Panc1 (cell line): ENCODE measurements around the gene OGG1. TPM values are rescaled to one million over a fixed set of nuclear protein-coding genes. Genes with fewer than 3 reads are reported as not detected.

Source experiments
- ATAC-seq: fragments of 200-7000 bp; cut with Tn5 transposase; 2 replicates; pipeline ENCODE4 v1.9.1; 2020; ENCODE audit warnings: mild to moderate bottlenecking, moderate library complexity
- BruUV-seq: library from RNA; stranded (reverse); fragments of 400-500 nt; replicated peaks from 2 replicates; lab custom pipeline; 2021; lab: Mats Ljungman, UMichigan
- CTCF ChIA-PET: fragments of 300-600 bp; sonication (Branson Sonifier 250); formaldehyde crosslinking; loops from one replicate; lab custom pipeline; 2022; ENCODE audit warnings: antibody characterized with exemption; lab: Charles Lee
- POLR2A ChIA-PET: fragments of 300-600 bp; sonication (Branson Sonifier 250); formaldehyde crosslinking; loops from one replicate; lab custom pipeline; 2022; ENCODE audit warnings: antibody characterized with exemption; lab: Charles Lee
- DNase-seq: peaks from one replicate; pipeline ENCODE4 v3.0.0-alpha.2; 2010; ENCODE audit warnings: low read depth, low spot score
- H3K27ac ChIP-seq: 2 replicates; pipeline ENCODE4 v1.5.1; 2011; ENCODE audit warnings: mild to moderate bottlenecking, low read length, inconsistent platforms
- H3K27me3 ChIP-seq: fragments of 200-500 bp; sonication (Bioruptor generic); 2 replicates; pipeline ENCODE4 v1.6.0; 2014; ENCODE audit warnings: low read length, inconsistent platforms; ENCODE audit not compliant: control insufficient read depth, insufficient read depth
- H3K36me3 ChIP-seq: fragments of 200-500 bp; sonication (Bioruptor generic); 2 replicates; pipeline ENCODE4 v1.5.1; 2014; ENCODE audit warnings: inconsistent platforms, mild to moderate bottlenecking, low read length, moderate library complexity; ENCODE audit not compliant: control insufficient read depth, insufficient read depth
- H3K4me1 ChIP-seq: 2 replicates; pipeline ENCODE4 v1.5.1; 2011; ENCODE audit warnings: inconsistent platforms, mild to moderate bottlenecking, low read length, moderate library complexity; ENCODE audit not compliant: control insufficient read depth, insufficient read depth
- H3K4me3 ChIP-seq, 2 experiments: 2 replicates each; pipeline ENCODE4 v1.5.1; 2011 to 2012; ENCODE audit warnings: low read depth in 2 of 2, low read length in 2 of 2, mild to moderate bottlenecking in 2 of 2, inconsistent platforms in 1 of 2, moderate library complexity in 1 of 2
- H3K9me3 ChIP-seq: fragments of 200-500 bp; sonication (Bioruptor generic); 2 replicates; pipeline ENCODE4 v1.5.1; 2014; ENCODE audit warnings: low read depth, mild to moderate bottlenecking, inconsistent platforms, low read length, moderate library complexity; ENCODE audit not compliant: control insufficient read depth, insufficient read depth
- POLR2AphosphoS5 ChIP-seq: IDR thresholded peaks from 2 replicates; pipeline ENCODE4 v1.6.1; 2012; ENCODE audit warnings: mild to moderate bottlenecking, low read depth, low read length, moderate library complexity
- SIN3A ChIP-seq: IDR thresholded peaks from 2 replicates; pipeline ENCODE4 v1.6.1; 2012; ENCODE audit warnings: low read depth, mild to moderate bottlenecking, low read length, moderate library complexity, borderline replicate concordance; ENCODE audit not compliant: insufficient read depth
- TCF7L2 ChIP-seq: IDR thresholded peaks from 2 replicates; pipeline ENCODE4 v1.6.1; 2011; ENCODE audit warnings: mild to moderate bottlenecking, low read depth, low read length, inconsistent platforms
- in situ Hi-C: cut with HindIII; loops from 2 replicates; pipeline ENCODE4 v1.10.0; 2016; ENCODE audit warnings: low sequenced_read_pairs, low pct_unique_long_range_greater_than_20kb
- intact Hi-C: fragments of 100-400 bp; cut with micrococcal nuclease; formaldehyde crosslinking; loops from one replicate; pipeline ENCODE4 v1.10.0; 2022; ENCODE audit not compliant: unreplicated experiment
- total RNA-seq: library from RNA; stranded (reverse); gene quantifications from one replicate; pipeline ENCODE4 v1.2.1, GENCODE V29; 2021; ENCODE audit not compliant: unreplicated experiment
- TF ChIP-seq, protein P1 (sequence below), 2 experiments: IDR thresholded peaks; 2 replicates each; pipeline ENCODE4 v1.6.1; 2011 to 2012; ENCODE audit warnings: low read depth in 2 of 2, control low read depth in 1 of 2, low read length in 1 of 2, mild to moderate bottlenecking in 1 of 2, moderate library complexity in 1 of 2; ENCODE audit not compliant: insufficient read depth in 1 of 2
- TF ChIP-seq, protein P2 (sequence below): fragments of 450-650 bp; IDR thresholded peaks from 2 replicates; pipeline ENCODE4 v1.5.1; 2017; ENCODE audit warnings: mild to moderate bottlenecking

The OGG1 gene
- total RNA-seq, 1 experiment from 2014 or later = 32.5 TPM

DNA sequence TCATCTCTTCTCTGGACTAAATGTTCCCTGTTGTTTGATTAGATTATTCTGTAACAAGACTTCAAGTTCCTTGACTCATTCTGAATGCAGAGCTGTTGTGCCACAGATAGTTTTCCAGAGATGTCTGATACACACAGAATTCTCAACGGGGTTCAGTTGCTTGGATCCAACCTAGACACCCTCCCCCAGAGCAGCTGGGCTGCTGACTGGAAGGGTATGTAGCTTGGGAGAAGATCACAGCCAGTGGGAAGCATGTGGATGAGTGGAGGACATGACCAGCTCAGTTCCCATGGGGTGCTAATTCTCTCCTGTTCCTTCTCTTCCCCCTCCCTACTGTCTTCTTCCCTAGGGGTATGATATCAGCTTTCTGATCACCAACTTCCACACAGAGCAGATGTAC, 53.7 kb downstream of the OGG1 start:
- POLR2A ChIA-PET = no interaction called here
- Histone ChIP-seq H3K4me3 (no peak overlapping the region), H3K36me3 (peaks cover 19% of the 10 kb centered on the region; the same call in 1 of the 2 replicates), H3K27me3 (no peaks in the 10 kb centered on the region), H3K9me3 (no peaks in the 10 kb centered on the region), H3K4me1 (peaks cover 3% of the 10 kb centered on the region; the same call in 1 of the 2 replicates), H3K27ac (no peak overlapping the region)
- in situ Hi-C loops = no loop called here
- no peak for ATAC-seq
- BruUV-seq = no TSS peak
- DNase-seq = no peak
- TF ChIP-seq SIN3A = no peak
- TF ChIP-seq, protein P1, sequence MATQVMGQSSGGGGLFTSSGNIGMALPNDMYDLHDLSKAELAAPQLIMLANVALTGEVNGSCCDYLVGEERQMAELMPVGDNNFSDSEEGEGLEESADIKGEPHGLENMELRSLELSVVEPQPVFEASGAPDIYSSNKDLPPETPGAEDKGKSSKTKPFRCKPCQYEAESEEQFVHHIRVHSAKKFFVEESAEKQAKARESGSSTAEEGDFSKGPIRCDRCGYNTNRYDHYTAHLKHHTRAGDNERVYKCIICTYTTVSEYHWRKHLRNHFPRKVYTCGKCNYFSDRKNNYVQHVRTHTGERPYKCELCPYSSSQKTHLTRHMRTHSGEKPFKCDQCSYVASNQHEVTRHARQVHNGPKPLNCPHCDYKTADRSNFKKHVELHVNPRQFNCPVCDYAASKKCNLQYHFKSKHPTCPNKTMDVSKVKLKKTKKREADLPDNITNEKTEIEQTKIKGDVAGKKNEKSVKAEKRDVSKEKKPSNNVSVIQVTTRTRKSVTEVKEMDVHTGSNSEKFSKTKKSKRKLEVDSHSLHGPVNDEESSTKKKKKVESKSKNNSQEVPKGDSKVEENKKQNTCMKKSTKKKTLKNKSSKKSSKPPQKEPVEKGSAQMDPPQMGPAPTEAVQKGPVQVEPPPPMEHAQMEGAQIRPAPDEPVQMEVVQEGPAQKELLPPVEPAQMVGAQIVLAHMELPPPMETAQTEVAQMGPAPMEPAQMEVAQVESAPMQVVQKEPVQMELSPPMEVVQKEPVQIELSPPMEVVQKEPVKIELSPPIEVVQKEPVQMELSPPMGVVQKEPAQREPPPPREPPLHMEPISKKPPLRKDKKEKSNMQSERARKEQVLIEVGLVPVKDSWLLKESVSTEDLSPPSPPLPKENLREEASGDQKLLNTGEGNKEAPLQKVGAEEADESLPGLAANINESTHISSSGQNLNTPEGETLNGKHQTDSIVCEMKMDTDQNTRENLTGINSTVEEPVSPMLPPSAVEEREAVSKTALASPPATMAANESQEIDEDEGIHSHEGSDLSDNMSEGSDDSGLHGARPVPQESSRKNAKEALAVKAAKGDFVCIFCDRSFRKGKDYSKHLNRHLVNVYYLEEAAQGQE (IDR thresholded peaks at IDR 0.05; ENCODE audit: insufficient read depth in 1 of 2, low read depth in 2 of 2, low read length in 1 of 2) = no peak
- TF ChIP-seq, protein P2, sequence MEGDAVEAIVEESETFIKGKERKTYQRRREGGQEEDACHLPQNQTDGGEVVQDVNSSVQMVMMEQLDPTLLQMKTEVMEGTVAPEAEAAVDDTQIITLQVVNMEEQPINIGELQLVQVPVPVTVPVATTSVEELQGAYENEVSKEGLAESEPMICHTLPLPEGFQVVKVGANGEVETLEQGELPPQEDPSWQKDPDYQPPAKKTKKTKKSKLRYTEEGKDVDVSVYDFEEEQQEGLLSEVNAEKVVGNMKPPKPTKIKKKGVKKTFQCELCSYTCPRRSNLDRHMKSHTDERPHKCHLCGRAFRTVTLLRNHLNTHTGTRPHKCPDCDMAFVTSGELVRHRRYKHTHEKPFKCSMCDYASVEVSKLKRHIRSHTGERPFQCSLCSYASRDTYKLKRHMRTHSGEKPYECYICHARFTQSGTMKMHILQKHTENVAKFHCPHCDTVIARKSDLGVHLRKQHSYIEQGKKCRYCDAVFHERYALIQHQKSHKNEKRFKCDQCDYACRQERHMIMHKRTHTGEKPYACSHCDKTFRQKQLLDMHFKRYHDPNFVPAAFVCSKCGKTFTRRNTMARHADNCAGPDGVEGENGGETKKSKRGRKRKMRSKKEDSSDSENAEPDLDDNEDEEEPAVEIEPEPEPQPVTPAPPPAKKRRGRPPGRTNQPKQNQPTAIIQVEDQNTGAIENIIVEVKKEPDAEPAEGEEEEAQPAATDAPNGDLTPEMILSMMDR = no peak
- TF ChIP-seq TCF7L2 = no peak
- no peak for TF ChIP-seq POLR2AphosphoS5
- intact Hi-C loops = no loop called here
- CTCF ChIA-PET = interaction anchor here (1.2 kb wide), 1 partner anchor 143 kb away, joined by 3 read pairs; no protein-coding TSS in a partner anchor

DNA sequence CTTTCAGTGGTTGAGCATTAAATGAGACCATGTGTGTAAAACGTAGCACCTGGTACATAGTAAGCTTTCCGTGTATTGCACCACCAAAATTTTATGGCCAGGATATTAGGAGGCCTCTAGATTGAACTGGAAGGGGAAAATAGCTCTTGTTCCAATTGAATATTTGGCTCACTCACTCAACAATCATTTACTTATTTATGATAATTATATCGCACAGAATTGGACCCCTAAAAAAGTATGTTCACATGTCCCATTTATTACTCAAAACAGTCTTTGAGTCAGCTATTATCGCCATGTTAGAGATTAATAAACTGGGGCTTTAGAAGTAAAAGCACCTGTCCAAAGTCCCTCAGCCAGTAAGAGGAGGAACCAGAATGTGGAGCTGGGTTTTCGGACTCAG, 55.2 kb downstream of the OGG1 start:
- in situ Hi-C loops (no loop called here), intact Hi-C loops (no loop called here)
- Histone ChIP-seq H3K4me3 (no peak overlapping the region), H3K27ac (no peak overlapping the region), H3K36me3 (peaks cover 14% of the 10 kb centered on the region; the same call in 1 of the 2 replicates), H3K4me1 (peaks cover 12% of the 10 kb centered on the region; the same call in 1 of the 2 replicates), H3K9me3 (no peaks in the 10 kb centered on the region), H3K27me3 (no peaks in the 10 kb centered on the region)
- ATAC-seq = no peak
- no peak for DNase-seq
- TF ChIP-seq, protein P1 (IDR thresholded peaks at IDR 0.05; ENCODE audit: insufficient read depth in 1 of 2, low read depth in 2 of 2, low read length in 1 of 2) = no peak
- no peak for TF ChIP-seq SIN3A
- no peak for TF ChIP-seq POLR2AphosphoS5
- TF ChIP-seq, protein P2 = no peak
- TF ChIP-seq TCF7L2 = no peak
- ChIA-PET POLR2A (no interaction called here), CTCF (no interaction called here)
- no TSS peak for BruUV-seq
